ENCODE measurements around the gene SLC66A2. TPM values are rescaled to one million over a fixed set of nuclear protein-coding genes. Genes with fewer than 3 reads are reported as not detected.
"Not testable (repeated sequence)": the region's sequence is repeated elsewhere in the genome, so short reads cannot be mapped to it uniquely, and the experiment has no call there.

The SLC66A2 gene
- polyA plus RNA-seq, 4 donors: 21.0 to 29.8 (median 24.7) TPM

- DNase-seq (ENCODE audit: low read depth in 4 of 4, low spot score in 3 of 4): no peak
Measured at GRCh38 chr18:79869591-79870300, 81.7 kb downstream of the SLC66A2 start.

- no peak for DNase-seq (ENCODE audit: low read depth in 4 of 4, low spot score in 3 of 4)
Measured at GRCh38 chr18:79868811-79869541, 82.5 kb downstream of the SLC66A2 start.

- no peak for DNase-seq (ENCODE audit: low read depth in 4 of 4, low spot score in 3 of 4)
Measured at GRCh38 chr18:79868168-79868784, 83.2 kb downstream of the SLC66A2 start.

- DNase-seq (ENCODE audit: low read depth in 4 of 4, low spot score in 3 of 4): no peak
Measured at GRCh38 chr18:79867666-79868065, 83.8 kb downstream of the SLC66A2 start.

GRCh38 chr18:79866889-79867574 lies 84.4 kb downstream of the SLC66A2 start:
- no peak for DNase-seq (ENCODE audit: low read depth in 4 of 4, low spot score in 3 of 4)

GRCh38 chr18:79865951-79866350 lies 85.5 kb downstream of the SLC66A2 start:
- DNase-seq (ENCODE audit: low read depth in 4 of 4, low spot score in 3 of 4): not testable (repeated sequence)

- not testable (repeated sequence) for DNase-seq (ENCODE audit: low read depth in 4 of 4, low spot score in 3 of 4)
Measured at GRCh38 chr18:79864955-79865354, 86.5 kb downstream of the SLC66A2 start.

GRCh38 chr18:79864006-79864725 lies 87.3 kb downstream of the SLC66A2 start:
- DNase-seq (ENCODE audit: low read depth in 4 of 4, low spot score in 3 of 4): no peak

- DNase-seq (ENCODE audit: low read depth in 4 of 4, low spot score in 3 of 4): no peak
Measured at GRCh38 chr18:79863161-79864005, 88.1 kb downstream of the SLC66A2 start.

- no peak for DNase-seq (ENCODE audit: low read depth in 4 of 4, low spot score in 3 of 4)
Measured at GRCh38 chr18:79862562-79862961, 88.9 kb downstream of the SLC66A2 start.

- no peak for DNase-seq (ENCODE audit: low read depth in 4 of 4, low spot score in 3 of 4)
Measured at GRCh38 chr18:79861687-79862086, 89.8 kb downstream of the SLC66A2 start.

GRCh38 chr18:79859314-79859713 lies 92.1 kb downstream of the SLC66A2 start:
- DNase-seq (ENCODE audit: low read depth in 4 of 4, low spot score in 3 of 4): no peak

GRCh38 chr18:79857082-79857671 lies 94.3 kb downstream of the SLC66A2 start:
- DNase-seq (ENCODE audit: low read depth in 4 of 4, low spot score in 3 of 4): no peak

GRCh38 chr18:79856119-79857007 lies 95.1 kb downstream of the SLC66A2 start:
- no peak for DNase-seq (ENCODE audit: low read depth in 4 of 4, low spot score in 3 of 4)

GRCh38 chr18:79855147-79855933 lies 96.1 kb downstream of the SLC66A2 start:
- no peak for DNase-seq (ENCODE audit: low read depth in 4 of 4, low spot score in 3 of 4)

GRCh38 chr18:79853993-79854364 lies 97.5 kb downstream of the SLC66A2 start:
- no peak for DNase-seq (ENCODE audit: low read depth in 4 of 4, low spot score in 3 of 4)

GRCh38 chr18:79853303-79853992 lies 98.0 kb downstream of the SLC66A2 start:
- no peak for DNase-seq (ENCODE audit: low read depth in 4 of 4, low spot score in 3 of 4)
